Neural progenitor cell (in vitro differentiated cells): ENCODE results near the gene MRPS10.

Experiments
- EZH2 ChIP-seq: fragments of 200-600 bp; sonication (generic); IDR thresholded peaks from 2 replicates; pipeline ENCODE4 v1.6.1; 2017; ENCODE audit warnings: antibody characterized with exemption, mild to moderate bottlenecking, moderate library complexity
- EZH2phosphoT487 ChIP-seq: fragments of 200-600 bp; sonication (generic); IDR thresholded peaks from 2 replicates; pipeline ENCODE4 v1.6.1; 2017; ENCODE audit warnings: antibody characterized with exemption
- TF ChIP-seq, protein P1 (sequence below): fragments of 200-600 bp; sonication (generic); IDR thresholded peaks from 2 replicates; pipeline ENCODE4 v1.5.1; 2017; ENCODE audit warnings: antibody characterized with exemption, mild to moderate bottlenecking

DNA sequence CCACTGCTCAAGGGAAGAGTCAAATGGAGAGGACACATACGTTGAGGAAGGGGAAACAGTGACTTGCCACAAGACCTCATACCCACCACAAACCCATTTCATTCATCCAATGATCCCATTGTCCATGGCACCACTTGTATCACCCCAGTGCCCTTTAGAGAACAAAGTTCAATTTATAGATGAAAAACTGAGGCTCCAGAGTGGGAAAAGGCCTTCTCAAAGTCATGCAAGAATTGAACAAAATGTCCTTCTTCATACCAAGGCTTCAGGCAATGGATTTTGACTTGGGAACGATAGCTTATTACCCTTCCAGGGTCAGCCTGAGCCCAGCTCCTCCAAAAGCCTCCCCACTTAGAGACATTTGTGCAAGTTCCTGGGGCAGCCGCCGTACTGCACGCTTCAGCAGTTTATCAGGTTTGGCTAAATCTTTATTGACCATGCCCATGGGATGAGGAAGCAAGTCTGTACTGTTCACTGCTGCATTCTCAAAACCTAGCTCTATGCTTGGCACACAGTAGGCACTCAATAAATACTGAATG is 47.3 kb upstream of the MRPS10 start:
- TF ChIP-seq, protein P1, sequence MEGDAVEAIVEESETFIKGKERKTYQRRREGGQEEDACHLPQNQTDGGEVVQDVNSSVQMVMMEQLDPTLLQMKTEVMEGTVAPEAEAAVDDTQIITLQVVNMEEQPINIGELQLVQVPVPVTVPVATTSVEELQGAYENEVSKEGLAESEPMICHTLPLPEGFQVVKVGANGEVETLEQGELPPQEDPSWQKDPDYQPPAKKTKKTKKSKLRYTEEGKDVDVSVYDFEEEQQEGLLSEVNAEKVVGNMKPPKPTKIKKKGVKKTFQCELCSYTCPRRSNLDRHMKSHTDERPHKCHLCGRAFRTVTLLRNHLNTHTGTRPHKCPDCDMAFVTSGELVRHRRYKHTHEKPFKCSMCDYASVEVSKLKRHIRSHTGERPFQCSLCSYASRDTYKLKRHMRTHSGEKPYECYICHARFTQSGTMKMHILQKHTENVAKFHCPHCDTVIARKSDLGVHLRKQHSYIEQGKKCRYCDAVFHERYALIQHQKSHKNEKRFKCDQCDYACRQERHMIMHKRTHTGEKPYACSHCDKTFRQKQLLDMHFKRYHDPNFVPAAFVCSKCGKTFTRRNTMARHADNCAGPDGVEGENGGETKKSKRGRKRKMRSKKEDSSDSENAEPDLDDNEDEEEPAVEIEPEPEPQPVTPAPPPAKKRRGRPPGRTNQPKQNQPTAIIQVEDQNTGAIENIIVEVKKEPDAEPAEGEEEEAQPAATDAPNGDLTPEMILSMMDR = no peak
- no peak for TF ChIP-seq EZH2
- no peak for TF ChIP-seq EZH2phosphoT487
